ENCODE measurements around the gene MGRN1. TPM values are rescaled to one million over a fixed set of nuclear protein-coding genes. Genes with fewer than 3 reads are reported as not detected.

MGRN1 gene
- total RNA-seq, 1 experiment from 2014 or later = 105 TPM

GRCh38 chr16:4688674-4689045, 64.0 kb downstream of the MGRN1 start:
- no peaks in the 10 kb centered on the region for H3K27me3 Mint-ChIP-seq (ENCODE audit: unreplicated experiment)
- no peak for DNase-seq
- H3K36me3 Mint-ChIP-seq (ENCODE audit: insufficient read depth, unreplicated experiment) = peaks cover 75% of the 10 kb centered on the region
- no peak for TF ChIP-seq CTCF (IDR thresholded peaks at IDR 0.05; ENCODE audit: unreplicated experiment)
- no peak overlapping the region for H3K4me3 Mint-ChIP-seq (ENCODE audit: low read depth, unreplicated experiment)
- no TSS peak for BruUV-seq (replicated peaks)
- CTCF ChIA-PET = no interaction called here
- H3K4me1 Mint-ChIP-seq (ENCODE audit: low read depth, unreplicated experiment) = peaks cover 8% of the 10 kb centered on the region
- H3K9me3 Mint-ChIP-seq (ENCODE audit: low read depth, unreplicated experiment) = no peaks in the 10 kb centered on the region
- H3K27ac Mint-ChIP-seq (ENCODE audit: unreplicated experiment) = no peak overlapping the region
- intact Hi-C loops (cut with micrococcal nuclease; ENCODE audit: unreplicated experiment) = no loop called here

DNA sequence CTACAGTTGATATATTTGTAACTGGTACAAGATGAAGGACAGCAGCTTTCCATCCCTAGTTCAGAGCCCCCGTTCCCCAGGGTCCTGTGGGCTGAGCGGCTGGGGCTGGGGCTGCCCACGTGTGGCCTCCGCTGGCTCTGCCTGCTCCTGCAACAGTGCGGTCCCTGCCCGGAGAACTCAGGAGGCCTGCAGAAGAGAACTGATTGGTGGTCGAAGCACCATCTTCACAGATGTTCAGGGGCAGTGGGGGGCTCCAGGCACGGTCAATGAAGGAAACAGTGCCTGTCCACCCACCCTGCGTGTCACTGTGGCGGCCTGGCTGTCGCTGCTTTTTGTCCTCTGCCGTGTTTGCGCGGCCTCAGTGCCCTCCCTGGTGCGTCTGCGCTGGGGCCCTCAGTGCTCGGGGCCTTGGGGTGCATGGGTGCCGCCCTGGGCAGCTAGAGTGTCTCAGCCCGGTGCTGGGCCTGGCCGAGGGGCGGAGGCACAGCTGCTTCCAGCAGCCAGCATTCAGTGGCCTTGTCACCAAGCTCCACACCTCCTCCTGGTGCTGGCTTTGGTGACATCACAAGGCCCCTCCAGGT, 64.6 kb downstream of the MGRN1 start:
- BruUV-seq (replicated peaks) = no TSS peak
- H3K9me3 Mint-ChIP-seq (ENCODE audit: low read depth, unreplicated experiment) = no peaks in the 10 kb centered on the region
- H3K36me3 Mint-ChIP-seq (ENCODE audit: insufficient read depth, unreplicated experiment) = peaks cover 80% of the 10 kb centered on the region
- no peaks in the 10 kb centered on the region for H3K27me3 Mint-ChIP-seq (ENCODE audit: unreplicated experiment)
- CTCF ChIA-PET = no interaction called here
- H3K4me1 Mint-ChIP-seq (ENCODE audit: low read depth, unreplicated experiment) = peaks cover 8% of the 10 kb centered on the region
- intact Hi-C loops (cut with micrococcal nuclease; ENCODE audit: unreplicated experiment) = no loop called here
- no peak overlapping the region for H3K27ac Mint-ChIP-seq (ENCODE audit: unreplicated experiment)
- H3K4me3 Mint-ChIP-seq (ENCODE audit: low read depth, unreplicated experiment) = no peak overlapping the region
- TF ChIP-seq CTCF (IDR thresholded peaks at IDR 0.05; ENCODE audit: unreplicated experiment) = no peak
- no peak for DNase-seq

DNA sequence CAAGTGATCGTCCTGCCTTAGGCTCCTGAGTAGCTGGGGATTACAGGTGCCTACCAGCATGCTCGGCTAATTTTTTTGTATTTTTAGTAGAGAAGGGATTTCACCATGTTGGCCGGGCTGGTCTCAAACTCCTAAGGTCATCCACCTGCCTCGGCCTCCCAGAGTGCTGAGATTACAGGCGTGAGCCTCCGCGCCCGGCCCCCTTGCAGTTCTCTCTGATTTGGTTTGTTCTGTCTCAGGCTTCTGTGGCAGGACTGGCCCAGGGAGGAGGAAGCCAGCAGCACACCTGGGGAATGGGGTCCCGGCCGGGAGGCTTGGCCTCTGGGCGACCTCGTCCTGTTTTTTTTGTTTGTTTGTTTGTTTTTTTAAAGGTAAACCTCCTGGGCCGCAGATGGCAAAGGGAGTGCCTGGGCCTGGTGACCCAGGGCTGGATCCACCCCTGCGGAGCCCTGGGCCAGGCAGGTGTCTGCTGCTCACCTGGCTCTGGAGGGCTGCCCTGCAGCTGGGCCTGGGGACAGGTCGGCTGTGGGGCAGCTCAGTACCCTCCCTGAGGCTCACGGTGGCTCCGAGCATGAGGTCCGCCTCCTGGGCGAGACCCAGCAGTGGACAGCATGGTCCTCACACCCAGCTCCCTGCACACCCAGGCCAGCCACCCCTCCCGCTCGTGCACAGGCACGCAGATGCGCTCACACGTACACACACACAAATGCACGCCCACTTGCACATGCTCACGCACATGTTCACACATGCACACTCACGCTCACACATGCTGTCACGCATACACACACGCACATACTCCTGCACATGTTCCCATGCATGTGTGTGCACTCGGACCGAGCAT, 65.5 kb downstream of the MGRN1 start:
- H3K27ac Mint-ChIP-seq (ENCODE audit: unreplicated experiment) = no peak overlapping the region
- BruUV-seq (replicated peaks) = TSS peak; percentile 31
- H3K4me3 Mint-ChIP-seq (ENCODE audit: low read depth, unreplicated experiment) = no peak overlapping the region
- H3K4me1 Mint-ChIP-seq (ENCODE audit: low read depth, unreplicated experiment) = peaks cover 8% of the 10 kb centered on the region
- no peaks in the 10 kb centered on the region for H3K27me3 Mint-ChIP-seq (ENCODE audit: unreplicated experiment)
- CTCF ChIA-PET = no interaction called here
- no peak for TF ChIP-seq CTCF (IDR thresholded peaks at IDR 0.05; ENCODE audit: unreplicated experiment)
- intact Hi-C loops (cut with micrococcal nuclease; ENCODE audit: unreplicated experiment) = no loop called here
- no peak for DNase-seq
- H3K9me3 Mint-ChIP-seq (ENCODE audit: low read depth, unreplicated experiment) = no peaks in the 10 kb centered on the region
- peaks cover 80% of the 10 kb centered on the region for H3K36me3 Mint-ChIP-seq (ENCODE audit: insufficient read depth, unreplicated experiment)

- no TSS peak for BruUV-seq (replicated peaks)
- intact Hi-C loops (cut with micrococcal nuclease; ENCODE audit: unreplicated experiment) = no loop called here
- Mint-ChIP-seq H3K27me3 (ENCODE audit: unreplicated experiment) (no peaks in the 10 kb centered on the region), H3K9me3 (ENCODE audit: low read depth, unreplicated experiment) (no peaks in the 10 kb centered on the region), H3K4me3 (ENCODE audit: low read depth, unreplicated experiment) (peak overlapping the region; percentile 6), H3K27ac (ENCODE audit: unreplicated experiment) (peak overlapping the region; percentile 50), H3K36me3 (ENCODE audit: insufficient read depth, unreplicated experiment) (peaks cover 88% of the 10 kb centered on the region), H3K4me1 (ENCODE audit: low read depth, unreplicated experiment) (peaks cover 8% of the 10 kb centered on the region)
- CTCF ChIA-PET = no interaction called here
- no peak for TF ChIP-seq CTCF (IDR thresholded peaks at IDR 0.05; ENCODE audit: unreplicated experiment)
- no peak for DNase-seq
Measured at GRCh38 chr16:4690946-4691665, 66.5 kb downstream of the MGRN1 start.
